GM21717 (cell line): Measurements from ENCODE around the gene MIEN1.
"Not testable (repeated sequence)": the region's sequence is repeated elsewhere in the genome, so short reads cannot be mapped to it uniquely, and the experiment has no call there.

Experiments
- ATAC-seq: cut with Tn5 transposase; IDR thresholded peaks from one replicate; pipeline ENCODE4 v1.9.1; 2021; ENCODE audit warnings: mild to moderate bottlenecking, moderate library complexity; ENCODE audit not compliant: unreplicated experiment

The MIEN1 gene

DNA sequence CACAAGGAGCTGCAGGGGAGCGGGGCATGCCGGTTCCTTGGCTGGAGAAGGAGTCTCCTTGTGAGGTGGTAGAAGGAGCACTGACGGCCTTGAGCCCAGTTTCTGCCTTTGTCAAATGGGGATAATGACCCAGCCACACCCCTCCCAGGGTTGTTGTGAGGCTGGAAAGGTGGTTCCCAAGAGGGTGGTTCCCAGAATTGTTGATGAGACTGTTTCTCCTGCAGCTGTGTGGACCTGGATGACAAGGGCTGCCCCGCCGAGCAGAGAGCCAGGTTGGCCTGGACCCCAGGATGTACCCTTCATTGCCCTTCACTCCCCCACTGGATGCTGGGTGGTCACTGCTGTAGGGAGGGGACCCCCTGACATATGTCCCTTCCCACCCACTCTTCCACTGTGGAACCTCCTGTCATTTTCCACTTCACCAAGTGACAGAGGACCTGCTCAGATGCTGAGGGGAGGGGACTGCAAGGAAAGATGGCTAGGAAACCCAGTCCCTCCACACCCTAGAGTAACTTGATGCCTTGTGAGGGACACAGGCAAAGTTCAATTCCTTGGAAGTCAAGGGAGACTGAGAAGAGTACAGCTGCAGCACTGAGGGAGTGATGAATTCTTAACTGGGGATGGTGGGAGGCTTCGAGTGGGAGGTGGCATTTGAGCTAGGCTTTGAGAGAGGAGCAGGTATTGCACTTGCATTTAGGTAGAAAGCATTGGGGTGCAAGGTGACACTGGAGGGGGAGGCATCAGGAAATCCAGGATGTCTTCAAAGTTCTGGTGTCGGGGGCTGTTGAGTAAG lies 10.6 kb downstream of the MIEN1 start:
- ATAC-seq, result no peak

DNA sequence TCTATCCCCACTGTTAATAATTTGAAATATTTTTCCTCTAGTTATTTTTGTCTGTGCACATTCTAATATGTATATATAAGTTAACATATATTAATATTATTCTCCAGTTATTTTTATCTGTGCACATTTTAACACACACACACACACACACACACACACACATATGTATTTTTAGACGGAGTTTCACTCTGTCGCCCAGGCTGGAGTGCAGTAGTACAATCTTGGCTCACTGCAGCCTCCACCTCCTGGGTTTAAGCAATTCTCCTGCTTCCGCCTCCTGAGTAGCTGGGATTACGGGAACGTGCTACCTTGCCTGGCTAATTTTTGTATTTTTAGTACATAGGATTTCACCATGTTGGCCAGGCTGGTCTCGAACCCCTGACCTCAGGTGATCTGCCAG lies 12.7 kb downstream of the MIEN1 start:
- no peak for ATAC-seq

DNA sequence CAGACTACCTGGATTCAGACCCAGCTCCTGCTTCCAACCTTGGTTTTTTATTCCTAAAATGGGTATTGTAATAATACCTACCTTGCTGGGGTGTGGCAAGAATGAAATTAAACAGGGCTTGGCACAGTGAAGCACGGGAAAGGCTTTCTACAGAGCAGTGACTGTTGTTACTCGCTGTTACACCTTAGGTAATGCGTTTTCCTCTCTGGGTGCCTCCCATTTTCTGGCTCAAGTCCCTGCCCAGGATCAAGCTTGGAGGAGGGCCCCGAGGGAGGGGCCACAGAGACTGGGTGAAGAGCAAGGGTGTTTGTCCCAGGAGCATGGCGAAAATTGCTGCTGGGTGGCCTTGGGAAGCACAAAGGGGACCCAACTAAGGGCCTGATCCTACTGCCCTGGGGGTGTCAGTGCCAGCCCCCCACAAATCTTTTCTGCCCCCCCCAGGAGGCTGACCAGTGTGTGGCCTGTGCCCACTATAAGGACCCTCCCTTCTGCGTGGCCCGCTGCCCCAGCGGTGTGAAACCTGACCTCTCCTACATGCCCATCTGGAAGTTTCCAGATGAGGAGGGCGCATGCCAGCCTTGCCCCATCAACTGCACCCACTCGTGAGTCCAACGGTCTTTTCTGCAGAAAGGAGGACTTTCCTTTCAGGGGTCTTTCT lies 13.3 kb downstream of the MIEN1 start:
- ATAC-seq, result no peak

DNA sequence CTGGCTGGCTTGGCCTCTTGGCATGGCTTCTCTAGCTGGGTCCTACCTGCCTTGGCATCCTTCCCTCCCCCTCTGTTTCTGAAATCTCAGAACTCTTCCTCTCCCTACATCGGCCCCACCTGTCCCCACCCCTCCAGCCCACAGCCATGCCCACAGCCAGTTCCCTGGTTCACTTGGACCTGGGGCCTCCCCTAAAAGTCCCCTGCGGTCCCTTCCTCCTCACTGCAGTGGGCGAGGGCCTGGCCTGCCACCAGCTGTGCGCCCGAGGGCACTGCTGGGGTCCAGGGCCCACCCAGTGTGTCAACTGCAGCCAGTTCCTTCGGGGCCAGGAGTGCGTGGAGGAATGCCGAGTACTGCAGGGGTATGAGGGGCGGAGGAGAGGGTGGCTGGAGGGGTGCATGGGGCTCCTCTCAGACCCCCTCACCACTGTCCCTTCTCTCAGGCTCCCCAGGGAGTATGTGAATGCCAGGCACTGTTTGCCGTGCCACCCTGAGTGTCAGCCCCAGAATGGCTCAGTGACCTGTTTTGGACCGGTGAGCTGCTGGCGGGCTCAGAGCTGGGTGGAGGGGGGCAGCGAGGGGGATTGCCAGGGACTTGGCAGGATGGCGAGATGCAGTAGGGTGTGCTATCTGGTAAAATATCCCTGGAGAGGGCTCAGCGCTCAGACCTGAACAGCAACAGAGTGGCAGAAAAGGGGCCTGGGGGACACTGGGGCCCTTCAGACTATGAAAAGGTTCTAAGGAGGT lies 14.1 kb downstream of the MIEN1 start:
- no peak for ATAC-seq

DNA sequence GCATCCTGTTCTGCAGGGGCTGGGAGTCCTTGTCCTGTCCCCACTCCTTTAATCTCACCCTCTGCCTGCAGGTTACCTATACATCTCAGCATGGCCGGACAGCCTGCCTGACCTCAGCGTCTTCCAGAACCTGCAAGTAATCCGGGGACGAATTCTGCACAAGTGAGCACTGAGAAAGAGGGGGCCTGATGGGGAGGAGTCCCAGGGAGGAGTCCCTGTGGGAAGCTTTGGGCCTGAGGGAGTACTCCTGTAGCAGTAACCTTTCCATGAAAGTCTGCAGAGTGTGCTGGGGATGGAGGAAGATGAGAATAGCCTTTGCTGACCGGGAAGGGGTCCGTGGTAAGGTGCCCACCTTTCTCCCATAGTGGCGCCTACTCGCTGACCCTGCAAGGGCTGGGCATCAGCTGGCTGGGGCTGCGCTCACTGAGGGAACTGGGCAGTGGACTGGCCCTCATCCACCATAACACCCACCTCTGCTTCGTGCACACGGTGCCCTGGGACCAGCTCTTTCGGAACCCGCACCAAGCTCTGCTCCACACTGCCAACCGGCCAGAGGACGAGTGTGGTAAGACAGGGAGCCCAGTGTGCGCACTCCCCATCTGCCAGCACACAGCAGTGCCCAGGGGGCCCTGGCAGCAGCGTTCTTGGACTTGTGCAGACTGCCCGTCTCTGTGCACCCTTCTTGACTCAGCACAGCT lies 14.8 kb downstream of the MIEN1 start:
- ATAC-seq, result no peak

DNA sequence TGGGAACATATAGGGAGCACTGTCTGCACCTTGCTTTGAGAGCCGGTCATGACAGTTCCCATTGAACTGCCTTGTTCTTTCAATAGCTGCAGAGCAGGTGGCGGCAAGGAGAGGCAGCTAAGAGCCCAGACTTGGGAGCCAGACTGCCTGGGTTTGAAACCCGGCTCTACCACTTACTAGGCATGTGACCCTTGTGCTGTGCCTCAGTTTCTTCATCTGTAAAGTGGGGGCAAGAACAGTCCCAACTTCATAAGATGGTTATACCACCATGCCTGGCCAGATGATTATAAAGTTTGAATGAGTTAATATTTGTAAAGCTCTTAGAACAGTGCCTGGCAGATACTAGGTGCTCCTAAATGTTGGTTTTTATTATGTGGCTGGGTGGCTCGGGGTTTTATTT lies 16.1 kb downstream of the MIEN1 start:
- ATAC-seq, result no peak

DNA sequence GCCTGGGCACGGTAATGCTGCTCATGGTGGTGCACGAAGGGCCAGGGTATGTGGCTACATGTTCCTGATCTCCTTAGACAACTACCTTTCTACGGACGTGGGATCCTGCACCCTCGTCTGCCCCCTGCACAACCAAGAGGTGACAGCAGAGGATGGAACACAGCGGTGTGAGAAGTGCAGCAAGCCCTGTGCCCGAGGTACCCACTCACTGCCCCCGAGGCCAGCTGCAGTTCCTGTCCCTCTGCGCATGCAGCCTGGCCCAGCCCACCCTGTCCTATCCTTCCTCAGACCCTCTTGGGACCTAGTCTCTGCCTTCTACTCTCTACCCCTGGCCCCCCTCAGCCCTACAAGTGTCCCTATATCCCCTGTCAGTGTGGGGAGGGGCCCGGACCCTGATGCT lies 18.5 kb downstream of the MIEN1 start:
- no peak for ATAC-seq

DNA sequence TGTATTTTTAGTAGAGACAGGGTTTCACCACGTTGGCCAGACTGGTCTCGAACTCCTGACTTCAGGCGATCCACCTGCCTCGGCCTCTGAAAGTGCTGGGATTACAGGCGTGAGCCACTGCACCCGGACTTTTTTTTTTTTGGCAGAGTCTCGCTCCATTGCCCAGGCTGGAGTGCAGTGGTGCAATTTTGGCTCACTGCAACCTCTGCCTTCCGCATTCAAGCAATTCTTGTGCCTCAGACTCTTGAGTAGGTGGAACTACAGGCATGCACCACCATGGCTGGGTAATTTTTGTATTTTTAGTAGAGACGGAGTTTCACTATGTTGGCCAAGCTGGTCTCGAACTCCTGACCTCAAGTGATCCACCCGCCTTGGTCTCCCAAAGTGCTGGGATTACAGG lies 19.3 kb downstream of the MIEN1 start:
- ATAC-seq, result not testable (repeated sequence)

DNA sequence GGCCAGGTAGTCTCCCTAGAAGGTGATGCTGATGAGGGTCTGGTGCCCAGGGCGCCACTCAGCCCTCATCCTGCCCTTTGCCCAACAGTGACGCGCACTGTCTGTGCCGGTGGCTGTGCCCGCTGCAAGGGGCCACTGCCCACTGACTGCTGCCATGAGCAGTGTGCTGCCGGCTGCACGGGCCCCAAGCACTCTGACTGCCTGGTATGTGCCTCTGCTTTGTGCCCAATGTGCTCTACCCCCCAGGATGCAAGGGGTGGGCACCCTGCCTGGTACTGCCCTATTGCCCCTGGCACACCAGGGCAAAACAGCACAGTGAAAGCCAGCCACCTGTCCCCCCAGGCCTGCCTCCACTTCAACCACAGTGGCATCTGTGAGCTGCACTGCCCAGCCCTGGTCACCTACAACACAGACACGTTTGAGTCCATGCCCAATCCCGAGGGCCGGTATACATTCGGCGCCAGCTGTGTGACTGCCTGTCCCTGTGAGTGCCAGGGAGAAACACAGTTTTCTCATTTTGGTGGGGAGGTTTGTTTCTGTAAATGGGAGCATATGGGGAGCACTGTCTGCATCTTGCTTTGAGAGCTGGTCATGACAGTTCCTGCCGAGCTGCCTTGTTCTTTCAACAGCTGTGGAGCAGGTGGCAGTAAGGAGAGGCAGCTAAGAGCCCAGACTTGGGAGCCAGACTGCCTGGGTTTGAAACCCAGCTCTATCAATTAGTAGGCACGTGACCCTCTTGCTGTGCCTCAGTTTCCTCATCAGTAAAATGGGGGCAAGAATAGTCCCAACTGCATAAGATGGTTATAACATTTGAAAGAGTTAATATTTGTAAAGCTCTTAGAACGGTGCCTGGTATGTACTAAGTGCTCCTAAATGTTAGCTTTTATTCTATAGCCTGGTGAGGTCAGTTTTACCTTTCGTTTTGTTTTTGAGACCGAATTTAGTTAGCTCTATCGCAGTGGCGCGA lies 20.1 kb downstream of the MIEN1 start:
- ATAC-seq, result no peak

DNA sequence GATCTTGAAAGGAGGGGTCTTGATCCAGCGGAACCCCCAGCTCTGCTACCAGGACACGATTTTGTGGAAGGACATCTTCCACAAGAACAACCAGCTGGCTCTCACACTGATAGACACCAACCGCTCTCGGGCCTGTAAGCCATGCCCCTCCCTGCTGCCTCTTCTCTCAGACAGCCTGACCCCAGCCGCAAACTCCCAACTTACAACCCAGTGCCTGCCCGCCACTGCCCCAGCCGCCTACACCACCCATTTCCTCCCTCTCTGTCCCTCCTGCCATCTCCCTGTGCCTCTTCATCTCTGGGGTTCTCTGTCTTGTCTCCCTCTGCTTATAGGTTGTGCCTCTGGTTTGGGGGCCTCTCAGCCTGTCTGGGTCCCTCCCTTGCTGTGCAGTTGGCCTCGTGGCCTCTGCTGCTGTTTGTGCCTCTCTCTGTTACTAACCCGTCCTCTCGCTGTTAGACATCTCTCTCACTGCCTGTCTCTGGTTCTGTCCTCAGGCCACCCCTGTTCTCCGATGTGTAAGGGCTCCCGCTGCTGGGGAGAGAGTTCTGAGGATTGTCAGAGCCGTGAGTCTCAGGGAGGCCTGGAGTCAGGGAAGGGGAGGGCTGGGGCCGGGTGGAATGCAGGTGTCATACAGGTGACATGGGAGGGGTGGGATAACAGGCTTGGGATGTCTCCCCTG lies 20.9 kb downstream of the MIEN1 start:
- no peak for ATAC-seq

DNA sequence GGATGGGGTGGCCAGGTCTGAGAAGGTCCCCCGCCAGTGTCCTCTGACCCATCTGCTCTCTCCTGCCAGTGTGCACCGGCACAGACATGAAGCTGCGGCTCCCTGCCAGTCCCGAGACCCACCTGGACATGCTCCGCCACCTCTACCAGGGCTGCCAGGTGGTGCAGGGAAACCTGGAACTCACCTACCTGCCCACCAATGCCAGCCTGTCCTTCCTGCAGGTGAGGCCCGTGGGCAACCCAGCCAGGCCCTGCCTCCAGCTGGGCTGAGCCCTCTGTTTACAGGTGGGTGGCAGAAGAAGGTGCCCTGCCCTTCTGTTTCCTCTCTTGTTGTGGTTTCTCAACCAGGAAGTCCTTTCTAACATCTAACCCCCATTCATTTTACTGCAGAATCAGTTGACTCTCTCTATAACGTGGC lies 23.4 kb downstream of the MIEN1 start:
- no peak for ATAC-seq

DNA sequence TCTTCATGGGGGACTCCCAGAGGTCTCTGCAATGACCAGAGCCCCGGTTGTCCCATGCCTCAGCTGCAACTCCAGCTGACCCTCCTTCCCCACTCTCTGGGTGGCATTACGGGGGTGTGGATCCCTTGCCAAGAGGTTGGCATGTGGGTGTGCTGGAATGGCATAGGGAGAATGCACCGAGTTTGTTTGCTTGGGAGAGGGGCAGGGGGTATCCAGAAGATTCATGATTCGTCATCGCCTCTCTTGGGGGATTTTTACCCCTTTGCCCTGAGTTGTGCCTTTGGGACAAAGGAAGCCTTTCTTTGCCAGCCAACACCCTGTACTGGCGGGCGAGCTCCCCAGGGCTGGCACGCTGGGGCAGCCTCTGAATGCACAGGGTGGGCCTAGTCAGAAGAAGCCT lies 23.9 kb downstream of the MIEN1 start:
- no peak for ATAC-seq

DNA sequence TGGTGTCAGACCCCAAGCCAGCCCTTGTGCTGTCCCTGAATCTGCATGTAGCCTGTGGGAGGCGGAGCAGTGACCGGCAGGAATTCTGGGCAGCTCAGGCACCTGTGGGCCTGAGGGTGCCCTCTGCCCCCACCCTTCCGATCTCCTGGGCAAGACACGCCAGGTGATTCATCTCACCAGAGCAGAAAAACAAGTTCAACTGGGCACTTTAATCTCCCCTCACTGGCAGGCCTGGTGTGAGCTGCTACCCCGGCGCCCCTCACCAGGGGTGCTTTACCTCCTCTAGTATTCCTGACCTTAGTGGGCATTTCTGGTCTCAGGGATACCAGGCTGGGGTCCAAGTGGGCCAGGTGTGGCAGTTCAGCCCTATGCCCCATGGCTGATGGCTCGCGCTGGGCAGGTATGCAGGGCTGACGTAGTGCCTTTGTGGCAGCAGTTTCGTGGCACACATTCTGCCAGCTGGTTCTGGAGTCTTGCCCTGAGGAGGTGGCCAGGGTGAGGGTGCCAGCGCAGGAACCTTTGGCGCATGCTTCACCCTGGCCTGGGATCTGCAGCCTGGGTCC lies 24.5 kb downstream of the MIEN1 start:
- no peak for ATAC-seq

DNA sequence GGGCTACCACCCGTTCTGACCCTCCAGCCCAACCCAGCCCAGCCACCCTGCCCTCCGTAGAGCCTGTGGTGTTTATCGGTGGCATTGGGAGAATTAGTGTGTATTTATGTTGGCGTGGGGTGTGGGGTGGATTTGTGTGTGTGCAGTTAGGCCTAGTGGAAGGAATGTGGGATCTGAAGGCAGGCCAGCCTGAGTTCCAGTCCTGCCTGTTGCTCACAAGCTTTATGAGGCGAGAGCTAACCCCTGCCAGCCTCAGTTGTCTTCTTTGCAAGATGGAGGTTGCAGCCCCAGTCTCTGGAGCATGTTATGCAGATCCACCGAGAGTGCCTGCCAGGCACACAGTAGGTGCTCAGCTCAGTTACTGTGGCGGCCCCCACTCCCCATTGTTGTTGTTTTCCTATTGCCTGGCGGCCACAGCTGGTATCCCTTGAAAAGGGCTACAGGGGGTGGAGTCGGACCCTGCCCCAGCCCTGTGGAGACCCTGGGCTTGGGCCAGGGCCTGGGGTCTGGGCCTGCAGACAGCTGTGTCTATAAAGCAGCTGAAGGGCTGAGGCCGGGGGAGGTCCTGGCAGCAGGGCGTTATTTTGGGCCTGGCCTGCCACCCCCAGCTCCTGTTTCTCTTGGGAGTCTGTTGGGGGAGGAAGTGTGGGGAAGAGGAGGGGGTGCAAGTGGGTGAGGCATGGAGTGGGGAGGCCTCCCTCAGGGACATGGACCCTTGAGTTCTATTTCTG lies 25.3 kb downstream of the MIEN1 start:
- ATAC-seq, result no peak

DNA sequence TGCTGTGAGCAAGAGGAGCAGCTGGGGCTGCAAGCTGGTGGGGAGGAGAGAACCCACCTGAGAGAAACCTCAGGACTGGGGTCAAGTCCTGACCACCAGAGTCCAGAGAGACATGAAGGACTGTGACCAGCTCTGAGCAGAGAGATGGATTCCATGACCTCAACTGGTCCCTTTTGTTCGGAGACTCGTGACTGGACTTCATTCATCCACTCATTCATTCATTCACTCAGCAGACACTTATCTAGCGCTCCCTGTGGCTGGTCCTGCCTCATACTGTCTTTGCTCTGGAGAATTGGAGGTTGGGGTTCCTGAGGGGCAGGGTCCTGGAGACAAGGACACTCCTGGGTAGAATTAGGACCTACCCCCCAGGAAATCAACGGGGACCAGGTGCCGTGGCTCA lies 26.4 kb downstream of the MIEN1 start:
- ATAC-seq, result no peak

DNA sequence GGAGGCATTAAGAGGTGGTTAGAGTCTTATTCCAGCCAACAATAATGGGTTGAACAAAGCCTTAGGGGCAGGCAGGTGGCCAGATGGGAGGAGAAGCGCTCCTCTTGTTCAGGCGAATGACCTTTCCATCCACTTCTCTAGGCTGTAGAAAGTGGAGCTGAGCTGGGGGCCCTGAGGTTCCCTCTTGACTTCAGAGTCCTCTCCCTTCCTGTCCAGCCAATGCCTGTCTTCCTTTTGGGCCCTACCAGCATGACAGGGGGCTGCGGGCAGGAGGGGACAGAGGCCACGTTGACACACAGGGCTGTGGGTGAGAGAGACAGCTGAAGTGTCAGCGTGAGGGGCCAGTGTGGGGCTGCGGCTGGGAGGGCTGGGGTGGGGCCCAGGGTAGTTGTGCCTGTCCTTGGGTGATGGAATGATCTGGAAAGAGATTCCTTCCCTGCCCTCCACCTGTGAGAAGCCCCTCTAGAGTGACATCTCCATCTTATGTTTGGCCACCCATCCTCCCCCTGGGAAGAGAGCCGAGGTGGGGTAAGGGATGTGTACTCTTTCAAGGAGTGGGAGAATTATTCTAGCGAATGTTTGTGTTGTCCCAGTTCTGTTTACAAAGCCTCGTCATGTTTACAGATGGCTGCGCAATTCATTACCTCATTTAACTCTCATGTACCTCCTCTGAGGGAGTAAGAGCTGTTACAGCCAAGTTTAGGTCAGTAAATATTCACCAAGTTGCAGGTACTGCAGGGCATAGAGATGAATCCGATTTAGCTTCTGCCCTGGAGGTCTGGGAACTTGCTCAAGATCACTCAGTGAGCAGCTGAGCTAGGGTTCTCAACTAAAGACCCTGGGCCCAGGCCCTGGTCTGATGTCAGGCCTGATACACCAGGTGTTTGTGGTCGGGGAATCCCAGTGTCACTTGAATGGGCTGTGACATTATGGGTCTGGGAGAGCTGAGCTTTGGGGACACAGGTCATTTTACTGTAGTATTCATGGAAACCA lies 27.1 kb downstream of the MIEN1 start:
- no peak for ATAC-seq

DNA sequence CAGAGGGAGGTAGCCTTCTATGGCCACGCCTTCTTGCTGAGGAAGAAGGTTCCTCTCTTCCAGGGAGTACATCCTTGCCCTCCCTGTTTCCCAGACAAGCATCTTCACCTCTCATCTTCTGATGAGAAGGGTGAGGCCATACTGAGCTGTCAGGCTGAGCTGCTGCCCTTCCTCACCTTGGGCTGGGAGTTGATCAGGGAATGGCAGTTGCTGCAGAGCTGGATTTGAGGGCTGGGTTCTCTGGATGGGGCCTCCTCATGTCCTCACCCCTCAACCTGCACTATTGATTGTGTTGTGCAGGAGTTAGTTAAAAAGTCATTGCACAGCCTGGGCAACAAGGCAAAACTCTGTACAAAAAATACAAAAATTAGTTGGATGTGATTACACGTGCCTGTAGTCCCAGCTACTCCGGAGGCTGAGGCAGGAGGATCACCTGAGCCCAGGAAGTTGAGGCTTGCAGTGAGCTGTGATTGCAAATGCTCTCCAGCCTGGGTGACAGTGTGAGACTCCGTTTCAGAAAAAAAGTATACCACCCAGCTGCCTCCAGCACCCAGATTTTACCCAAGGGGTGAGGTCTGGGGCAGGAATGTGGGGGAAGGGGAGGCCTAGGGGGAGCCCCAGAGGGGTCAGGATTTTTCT lies 28.4 kb downstream of the MIEN1 start:
- ATAC-seq, result no peak
